Activated CD8-positive, alpha-beta T cell treated with anti-CD3 and anti-CD28 coated beads for 36 hours (primary cell): ENCODE data around the gene SETBP1. TPM values are rescaled to one million over a fixed set of nuclear protein-coding genes. Genes with fewer than 3 reads are reported as not detected.

Experiments
- ATAC-seq: fragments of 200-7000 bp; cut with Tn5 transposase; one replicate; pipeline ENCODE4 v1.10.0; 2021; ENCODE audit warnings: mild to moderate bottlenecking, moderate library complexity
- CTCF ChIA-PET: fragments of 350-600 bp; sonication (Branson Sonifier 250); formaldehyde crosslinking; loops from one replicate; lab custom pipeline; 2021; ENCODE audit warnings: antibody characterized with exemption; lab: Charles Lee
- POLR2A ChIA-PET: fragments of 350-600 bp; sonication (Branson Sonifier 250); formaldehyde crosslinking; loops from one replicate; lab custom pipeline; 2021; ENCODE audit warnings: antibody characterized with exemption; lab: Charles Lee
- DNase-seq: peaks from one replicate; pipeline ENCODE4 v3.0.0-alpha.2; 2020
- H3K27ac Mint-ChIP-seq: one replicate; pipeline ENCODE4 v1.8.0; 2021; ENCODE audit warnings: mild to moderate bottlenecking, mixed read lengths
- H3K27me3 Mint-ChIP-seq: one replicate; pipeline ENCODE4 v1.8.0; 2021; ENCODE audit warnings: mixed read lengths
- H3K36me3 Mint-ChIP-seq: one replicate; pipeline ENCODE4 v1.8.0; 2021; ENCODE audit warnings: low read depth, mixed read lengths
- H3K4me1 Mint-ChIP-seq: one replicate; pipeline ENCODE4 v1.8.0; 2021; ENCODE audit warnings: low read depth, mixed read lengths
- H3K4me3 Mint-ChIP-seq: one replicate; pipeline ENCODE4 v1.8.0; 2021; ENCODE audit warnings: mild to moderate bottlenecking, moderate library complexity, mixed read lengths
- H3K9me3 Mint-ChIP-seq: one replicate; pipeline ENCODE4 v1.8.0; 2021; ENCODE audit warnings: mixed read lengths
- CTCF ChIP-seq: fragments of 200-600 bp; IDR thresholded peaks from one replicate; pipeline ENCODE4 v1.8.0; 2022; ENCODE audit warnings: antibody characterized with exemption, mild to moderate bottlenecking
- intact Hi-C: fragments of 100-400 bp; cut with micrococcal nuclease; formaldehyde crosslinking; loops from one replicate; pipeline ENCODE4 v1.10.0; 2022
- total RNA-seq, 2 experiments: library from RNA; stranded (reverse); gene quantifications; one replicate each; pipeline ENCODE4 v1.2.3, GENCODE V29; 2021

The SETBP1 gene
- total RNA-seq, 2 experiments from 2014 or later, result 10.2 to 10.4 TPM

GRCh38 chr18:44678725-44679055 lies 2.0 kb upstream of the SETBP1 start:
- H3K4me1 Mint-ChIP-seq, result no peaks in the 10 kb centered on the region
- H3K27ac Mint-ChIP-seq, result no peak overlapping the region
- peaks cover 27% of the 10 kb centered on the region for H3K27me3 Mint-ChIP-seq
- POLR2A ChIA-PET, result interaction anchor here (0.6 to 1.4 kb wide), 3 partner anchors 45 to 230 kb away, joined by 3 to 6 read pairs (median 4); no protein-coding TSS in a partner anchor
- no peak overlapping the region for H3K4me3 Mint-ChIP-seq
- no peak for ATAC-seq
- no peak for DNase-seq
- CTCF ChIA-PET, result interaction anchor here (0.6 to 1.9 kb wide), 15 partner anchors 9 to 549 kb away, joined by 3 to 7 read pairs (median 4); no protein-coding TSS in a partner anchor
- no peaks in the 10 kb centered on the region for H3K36me3 Mint-ChIP-seq
- intact Hi-C loops, result no loop called here
- no peaks in the 10 kb centered on the region for H3K9me3 Mint-ChIP-seq
- TF ChIP-seq CTCF, result no peak

- ATAC-seq (peak; percentile 92), DNase-seq (peak; percentile 88)
- Mint-ChIP-seq H3K27ac (peak overlapping the region; percentile 46), H3K9me3 (no peaks in the 10 kb centered on the region), H3K4me1 (no peaks in the 10 kb centered on the region), H3K27me3 (peaks cover 28% of the 10 kb centered on the region), H3K4me3 (no peak overlapping the region), H3K36me3 (no peaks in the 10 kb centered on the region)
- CTCF ChIA-PET, result interaction anchor here (0.6 to 1.9 kb wide), 19 partner anchors 8 to 549 kb away, joined by 3 to 7 read pairs (median 4); no protein-coding TSS in a partner anchor
- POLR2A ChIA-PET, result interaction anchor here (0.6 to 1.9 kb wide), 5 partner anchors 13 to 229 kb away, joined by 3 to 6 read pairs (median 4); no protein-coding TSS in a partner anchor
- peak; percentile 73 for TF ChIP-seq CTCF
- intact Hi-C loops, result no loop called here
These were observed 1.4 kb upstream of the SETBP1 start for GRCh38 chr18:44679056-44679913.

GRCh38 chr18:44679914-44680272 lies 795 bp upstream of the SETBP1 start:
- H3K9me3 Mint-ChIP-seq, result no peaks in the 10 kb centered on the region
- peak; percentile 69 for DNase-seq
- peak overlapping the region; percentile 87 for H3K27ac Mint-ChIP-seq
- peak; percentile 11 for ATAC-seq
- intact Hi-C loops, result loop anchor here (2.0 to 5.0 kb wide), 2 partner anchors 45 to 212 kb away; no protein-coding TSS in a partner anchor
- H3K36me3 Mint-ChIP-seq, result no peaks in the 10 kb centered on the region
- no peaks in the 10 kb centered on the region for H3K4me1 Mint-ChIP-seq
- ChIA-PET POLR2A (interaction anchor here (1.1 to 1.9 kb wide), 4 partner anchors 12 to 228 kb away, joined by 3 to 6 read pairs (median 4); no protein-coding TSS in a partner anchor), CTCF (interaction anchor here (1.0 to 1.9 kb wide), 7 partner anchors 25 to 550 kb away, joined by 3 to 7 read pairs (median 3); no protein-coding TSS in a partner anchor)
- no peak overlapping the region for H3K4me3 Mint-ChIP-seq
- H3K27me3 Mint-ChIP-seq, result peaks cover 28% of the 10 kb centered on the region
- TF ChIP-seq CTCF, result no peak

- Mint-ChIP-seq H3K4me3 (no peak overlapping the region), H3K27me3 (peaks cover 25% of the 10 kb centered on the region), H3K27ac (peak overlapping the region; percentile 76), H3K9me3 (no peaks in the 10 kb centered on the region), H3K36me3 (no peaks in the 10 kb centered on the region), H3K4me1 (no peaks in the 10 kb centered on the region)
- intact Hi-C loops, result loop anchor here (2.0 to 5.0 kb wide), 2 partner anchors 43 to 211 kb away; no protein-coding TSS in a partner anchor
- TF ChIP-seq CTCF, result no peak
- DNase-seq (no peak), ATAC-seq (no peak)
- ChIA-PET POLR2A (interaction anchor here (0.6 to 1.9 kb wide), 2 partner anchors 78 to 211 kb away, joined by 3 to 4 read pairs; no protein-coding TSS in a partner anchor), CTCF (interaction anchor here (0.8 to 1.4 kb wide), 2 partner anchors 10 to 141 kb away, joined by 3 read pairs; no protein-coding TSS in a partner anchor)
These were observed 635 bp downstream of the SETBP1 start for GRCh38 chr18:44681076-44681970.
